WERI-Rb-1 (cell line): ENCODE measurements around the gene XPO6.

Experiments
- DNase-seq: peaks from one replicate; pipeline ENCODE4 v3.0.0-alpha.2; 2020
- H3K27ac ChIP-seq: fragments of 250-450 bp; sonication (Bioruptor Pico); 2 replicates; pipeline ENCODE4 v1.5.1; 2020; ENCODE audit warnings: mild to moderate bottlenecking, moderate library complexity
- H3K27me3 ChIP-seq: fragments of 250-450 bp; sonication (Bioruptor Pico); 2 replicates; pipeline ENCODE4 v1.5.1; 2021; ENCODE audit warnings: mild to moderate bottlenecking, low read depth, moderate library complexity; ENCODE audit not compliant: insufficient read depth, severe bottlenecking
- H3K36me3 ChIP-seq: fragments of 250-450 bp; sonication (Bioruptor Pico); 2 replicates; pipeline ENCODE4 v1.5.1; 2020; ENCODE audit warnings: mild to moderate bottlenecking, moderate library complexity
- H3K4me3 ChIP-seq: 2 replicates; pipeline ENCODE4 v1.5.1; 2011; ENCODE audit warnings: low read depth, mild to moderate bottlenecking, control low read depth, low read length
- H3K9me3 ChIP-seq: fragments of 250-450 bp; sonication (Bioruptor Pico); 2 replicates; pipeline ENCODE4 v1.5.1; 2021; ENCODE audit warnings: mild to moderate bottlenecking, moderate library complexity; ENCODE audit not compliant: severe bottlenecking
- CTCF ChIP-seq: IDR thresholded peaks from 2 replicates; pipeline ENCODE4 v1.5.1; 2011; ENCODE audit warnings: low read depth, mild to moderate bottlenecking, control low read depth, inconsistent platforms, low read length

Gene XPO6

GRCh38 chr16:28213396-28213795 is 1.6 kb upstream of the XPO6 start:
- no peak overlapping the region for H3K4me3 ChIP-seq
- DNase-seq = no peak
- H3K36me3 ChIP-seq = peaks cover 20% of the 10 kb centered on the region
- H3K27me3 ChIP-seq = no peaks in the 10 kb centered on the region
- no peak for TF ChIP-seq CTCF
- H3K9me3 ChIP-seq = no peaks in the 10 kb centered on the region
- no peak overlapping the region for H3K27ac ChIP-seq

- no peak for DNase-seq
- H3K27me3 ChIP-seq = no peaks in the 10 kb centered on the region
- TF ChIP-seq CTCF = no peak
These were observed 738 bp upstream of the XPO6 start for GRCh38 chr16:28212532-28212873.

DNA sequence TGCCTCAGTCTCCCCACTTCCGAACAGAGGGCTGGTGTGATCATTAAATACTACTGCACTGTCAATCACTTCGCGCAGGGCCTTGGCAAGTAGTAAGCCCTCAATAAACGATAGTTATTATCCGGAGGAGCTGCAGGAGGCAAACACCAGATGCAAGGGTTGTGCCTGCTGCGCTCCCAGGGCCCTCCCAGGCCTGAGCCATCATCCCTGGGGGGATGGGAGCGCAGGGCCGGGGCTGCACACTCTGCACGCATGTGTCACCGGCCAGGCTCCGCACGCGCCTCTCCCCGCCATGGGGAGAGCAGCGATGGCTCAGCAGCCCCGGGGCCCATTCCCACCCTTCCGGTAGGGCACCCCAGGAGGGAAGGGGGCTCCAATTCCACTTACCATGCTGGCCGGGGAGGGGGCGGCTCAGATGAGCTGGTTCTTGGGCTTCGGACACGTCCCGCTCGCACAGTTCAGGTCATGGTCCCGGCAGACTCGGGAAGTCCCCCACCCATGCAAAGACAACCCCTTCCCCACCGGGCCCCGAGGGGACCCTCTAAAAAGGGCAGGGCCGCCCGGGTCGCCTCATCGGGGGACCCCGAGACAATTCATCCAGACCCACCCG is 681 bp downstream of the XPO6 start:
- Histone ChIP-seq H3K27ac (peak overlapping the region; percentile 69), H3K9me3 (no peaks in the 10 kb centered on the region), H3K4me3 (peak overlapping the region; percentile 88), H3K36me3 (peaks cover 37% of the 10 kb centered on the region), H3K27me3 (no peaks in the 10 kb centered on the region)
- no peak for TF ChIP-seq CTCF
- peak; percentile 76 for DNase-seq

More at GRCh38 chr16:28212532-28212873, 738 bp upstream of the XPO6 start:
- Histone ChIP-seq H3K27ac (peak overlapping the region; percentile 60), H3K36me3 (peaks cover 27% of the 10 kb centered on the region), H3K9me3 (no peaks in the 10 kb centered on the region), H3K4me3 (peak overlapping the region; percentile 81)

- no peak for DNase-seq
- H3K27me3 ChIP-seq = no peaks in the 10 kb centered on the region
- no peaks in the 10 kb centered on the region for H3K9me3 ChIP-seq
- no peak overlapping the region for H3K27ac ChIP-seq
- peaks cover 43% of the 10 kb centered on the region for H3K36me3 ChIP-seq
- no peak for TF ChIP-seq CTCF
- H3K4me3 ChIP-seq = peak overlapping the region; percentile 88
These were observed 1.5 kb downstream of the XPO6 start for GRCh38 chr16:28210264-28210663.

- no peaks in the 10 kb centered on the region for H3K27me3 ChIP-seq
- DNase-seq = no peak
- no peak overlapping the region for H3K27ac ChIP-seq
- TF ChIP-seq CTCF = no peak
- H3K9me3 ChIP-seq = no peaks in the 10 kb centered on the region
- H3K36me3 ChIP-seq = peaks cover 57% of the 10 kb centered on the region
- no peak overlapping the region for H3K4me3 ChIP-seq
These were observed 2.9 kb downstream of the XPO6 start for GRCh38 chr16:28208824-28209223.

- H3K4me3 ChIP-seq = no peak overlapping the region
- no peaks in the 10 kb centered on the region for H3K27me3 ChIP-seq
- no peak for TF ChIP-seq CTCF
- no peak overlapping the region for H3K27ac ChIP-seq
- peaks cover 64% of the 10 kb centered on the region for H3K36me3 ChIP-seq
- DNase-seq = no peak
- H3K9me3 ChIP-seq = no peaks in the 10 kb centered on the region
These were observed 3.6 kb downstream of the XPO6 start for GRCh38 chr16:28208131-28208530.
